Measurements from ENCODE around the gene ANAPC2.

ANAPC2 gene

GRCh38 chr9:137228506-137228967, 40.2 kb upstream of the ANAPC2 start:
- no peaks in the 10 kb centered on the region for H3K9me3 ChIP-seq (replicated peaks in 1 of 11)
- H3K4me3 ChIP-seq: no peak overlapping the region
- no peaks in the 10 kb centered on the region; a peak in 1 of 22 replicates for H4K20me1 ChIP-seq
- H3K9ac ChIP-seq: peak overlapping the region in 4 of 11 experiments; percentile 11 to 55 (median 42); a peak in 5 of 22 replicates
- no peak overlapping the region for H3K27ac ChIP-seq
- H3K4me1 ChIP-seq: peaks cover 31 to 78% (median 69%) of the 10 kb centered on the region in 10 experiments
- no peaks in the 10 kb centered on the region for H3K36me3 ChIP-seq
- H3K4me2 ChIP-seq: peak overlapping the region in 10 of 11 experiments; percentile 29 to 85 (median 70); a peak in 18 of 22 replicates
- TF ChIP-seq Cebpa-rat (IDR thresholded peaks at IDR 0.05): no peak
- H3K27me3 ChIP-seq: no peaks in the 10 kb centered on the region

- Histone ChIP-seq H3K9me3 (replicated peaks in 1 of 11) (no peaks in the 10 kb centered on the region), H3K27ac (no peak overlapping the region), H3K4me3 (no peak overlapping the region), H3K36me3 (no peaks in the 10 kb centered on the region), H3K27me3 (no peaks in the 10 kb centered on the region), H3K9ac (no peak overlapping the region), H3K4me1 (peaks cover 33 to 80% (median 71%) of the 10 kb centered on the region in 10 experiments), H3K4me2 (peak overlapping the region in 6 of 11 experiments; percentile 66 to 85 (median 76); a peak in 8 of 22 replicates), H4K20me1 (no peaks in the 10 kb centered on the region; a peak in 1 of 22 replicates)
- TF ChIP-seq Cebpa-rat (IDR thresholded peaks at IDR 0.05): no peak
These were observed 39.6 kb upstream of the ANAPC2 start for GRCh38 chr9:137227853-137228505.

GRCh38 chr9:137227054-137227852, 38.9 kb upstream of the ANAPC2 start, which contains the start of gene RNF224:
Gene RNF224, plus strand, starts transcription at chr9:137227502. Its CDS starts 834 bp downstream, at chr9:137228336.
- Histone ChIP-seq H4K20me1 (no peaks in the 10 kb centered on the region; a peak in 1 of 22 replicates), H3K9me3 (replicated peaks in 1 of 11) (no peaks in the 10 kb centered on the region), H3K4me2 (peak within 1 kb of the TSS in 10 of 11 experiments; percentile 11 to 85 (median 66); a peak in 15 of 22 replicates), H3K36me3 (no peaks in the 10 kb centered on the region), H3K27me3 (no peaks in the 10 kb centered on the region), H3K9ac (peak within 1 kb of the TSS in 4 of 11 experiments; percentile 27 to 89 (median 42); a peak in 7 of 22 replicates), H3K4me1 (peaks cover 38 to 82% (median 74%) of the 10 kb centered on the region in 10 experiments), H3K4me3 (no peak within 1 kb of the TSS), H3K27ac (peak within 1 kb of the TSS in 1 of 11 experiments; percentile 9; a peak in 1 of 22 replicates)
- TF ChIP-seq Cebpa-rat (IDR thresholded peaks at IDR 0.05): no peak

- Histone ChIP-seq H3K4me3 (no peak overlapping the region), H3K9ac (peak overlapping the region in 5 of 11 experiments; percentile 27 to 89 (median 32); a peak in 7 of 22 replicates), H3K36me3 (no peaks in the 10 kb centered on the region), H3K4me2 (peak overlapping the region in 1 of 11 experiments; percentile 35; a peak in 6 of 22 replicates), H4K20me1 (no peaks in the 10 kb centered on the region; a peak in 1 of 22 replicates), H3K27ac (peak overlapping the region in 1 of 11 experiments; percentile 9; a peak in 1 of 22 replicates), H3K27me3 (no peaks in the 10 kb centered on the region), H3K4me1 (peaks cover 39 to 78% (median 68%) of the 10 kb centered on the region in 10 experiments), H3K9me3 (replicated peaks in 1 of 11) (no peaks in the 10 kb centered on the region)
- TF ChIP-seq Cebpa-rat (IDR thresholded peaks at IDR 0.05): no peak
These were observed 38.1 kb upstream of the ANAPC2 start for GRCh38 chr9:137226338-137227053.

GRCh38 chr9:137225699-137226331, 37.5 kb upstream of the ANAPC2 start:
- Histone ChIP-seq H3K4me3 (no peak overlapping the region), H4K20me1 (no peaks in the 10 kb centered on the region; a peak in 1 of 22 replicates), H3K9me3 (replicated peaks in 1 of 11) (no peaks in the 10 kb centered on the region), H3K27me3 (no peaks in the 10 kb centered on the region), H3K4me1 (peaks cover 41 to 75% (median 68%) of the 10 kb centered on the region in 10 experiments), H3K9ac (peak overlapping the region in 5 of 11 experiments; percentile 13 to 89 (median 44); a peak in 7 of 22 replicates), H3K27ac (peak overlapping the region in 1 of 11 experiments; percentile 91; a peak in 1 of 22 replicates), H3K36me3 (no peaks in the 10 kb centered on the region), H3K4me2 (peak overlapping the region in 8 of 11 experiments; percentile 93 to 98 (median 96); a peak in 11 of 22 replicates)
- no peak for TF ChIP-seq Cebpa-rat (IDR thresholded peaks at IDR 0.05)

GRCh38 chr9:137224830-137225694, 36.7 kb upstream of the ANAPC2 start, which contains the start of gene CYSRT1:
Gene CYSRT1, plus strand, starts transcription at chr9:137225174. Its CDS starts 448 bp downstream, at chr9:137225622.
- TF ChIP-seq Cebpa-rat (IDR thresholded peaks at IDR 0.05): no peak
- Histone ChIP-seq H3K27me3 (no peaks in the 10 kb centered on the region), H3K9me3 (replicated peaks in 1 of 11) (no peaks in the 10 kb centered on the region), H3K4me1 (peaks cover 38 to 72% (median 62%) of the 10 kb centered on the region in 10 experiments), H4K20me1 (peaks cover 0 to 3% (median 0%) of the 10 kb centered on the region in 11 experiments; a peak in 3 of 22 replicates), H3K4me3 (peak within 1 kb of the TSS; percentile 67 to 87 (median 74)), H3K36me3 (peaks cover 0 to 4% (median 0%) of the 10 kb centered on the region in 11 experiments; a peak in 1 of 22 replicates), H3K27ac (peak within 1 kb of the TSS; percentile 73 to 91 (median 87); a peak in 21 of 22 replicates), H3K9ac (peak within 1 kb of the TSS; percentile 85 to 94 (median 91)), H3K4me2 (peak within 1 kb of the TSS; percentile 93 to 99 (median 97))

Measured in BLaER1 treated with 17β-estradiol and CSF1 and Interleukin-3, amounts not matched to agents 10 nM and 100 nM (cell line).